Lower leg skin (tissue), 4 donors: ENCODE results near the gene ZC3H13. TPM values are rescaled to one million over a fixed set of nuclear protein-coding genes. Genes with fewer than 3 reads are reported as not detected.

Source experiments
- DNase-seq, 2 donors: peaks; one replicate each; pipeline ENCODE4 v3.0.0-alpha.2; 2019; ENCODE audit warnings: low spot score in 2 of 2
- H3K4me3 ChIP-seq: fragments of 200-600 bp; sonication (generic); 2 replicates; pipeline ENCODE4 v1.5.1; 2017; ENCODE audit warnings: mild to moderate bottlenecking, low read depth; ENCODE audit not compliant: poor library complexity, severe bottlenecking
- CTCF ChIP-seq, 3 donors: fragments of 450-650 bp; IDR thresholded peaks; one replicate each; pipeline ENCODE4 v1.5.1; 2016; ENCODE audit warnings: antibody characterized with exemption in 3 of 3, mild to moderate bottlenecking in 3 of 3, moderate library complexity in 2 of 3
- POLR2A ChIP-seq, 2 donors: fragments of 450-650 bp; IDR thresholded peaks; one replicate each; pipeline ENCODE4 v1.6.1; 2016 to 2017; ENCODE audit warnings: antibody characterized with exemption in 2 of 2, mild to moderate bottlenecking in 1 of 2, moderate library complexity in 1 of 2
- WGBS, 2 donors: methylation state at CpG; one replicate each; pipeline ENCODE4 v1.1.5; 2018; 5-methylcytosine and 5-hydroxymethylcytosine counted together
- intact Hi-C: fragments of 100-400 bp; cut with DNase I; formaldehyde crosslinking; loops from one replicate; pipeline ENCODE4 v1.15.0; 2023; ENCODE audit warnings: low total_unique reads
- total RNA-seq, 4 donors: library from RNA; depleted of rRNA; stranded (reverse); fragments of >200 nt; gene quantifications; one replicate each; pipeline ENCODE4 v1.1.0, GENCODE V29; 2016

ZC3H13 gene
- total RNA-seq, 4 donors from 2014 or later: 21.1 to 42.5 (median 25.3) TPM

- H3K4me3 ChIP-seq: no peak overlapping the region
- WGBS, 2 donors: 96% methylated on average over 5 of the region's 5 CpGs
- DNase-seq: no peak
- intact Hi-C loops: no loop called here
- TF ChIP-seq POLR2A (IDR thresholded peaks at IDR 0.05) (no peak), CTCF (IDR thresholded peaks at IDR 0.05) (no peak)
These were observed 8.9 kb downstream of the ZC3H13 start for GRCh38 chr13:46043647-46044046.

GRCh38 chr13:46041419-46041839 lies 11.1 kb downstream of the ZC3H13 start:
- intact Hi-C loops: no loop called here
- no peak for DNase-seq
- 86 to 87% methylated on average over 4 of the region's 4 CpGs for WGBS, 2 donors
- TF ChIP-seq CTCF (IDR thresholded peaks at IDR 0.05): no peak
- no peak for TF ChIP-seq POLR2A (IDR thresholded peaks at IDR 0.05)
- no peak overlapping the region for H3K4me3 ChIP-seq

GRCh38 chr13:46040763-46041162 lies 11.8 kb downstream of the ZC3H13 start:
- no peak overlapping the region for H3K4me3 ChIP-seq
- no peak for TF ChIP-seq CTCF (IDR thresholded peaks at IDR 0.05)
- TF ChIP-seq POLR2A (IDR thresholded peaks at IDR 0.05): no peak
- no peak for DNase-seq
- intact Hi-C loops: no loop called here
- 80 to 87% methylated on average over 2 of the region's 2 CpGs for WGBS, 2 donors

GRCh38 chr13:46039411-46040182 lies 12.9 kb downstream of the ZC3H13 start:
- intact Hi-C loops: no loop called here
- no peak for TF ChIP-seq POLR2A (IDR thresholded peaks at IDR 0.05)
- no peak for TF ChIP-seq CTCF (IDR thresholded peaks at IDR 0.05)
- DNase-seq: no peak
- H3K4me3 ChIP-seq: no peak overlapping the region
- WGBS, 2 donors: 93 to 97% methylated on average over 6 of the region's 6 CpGs

- intact Hi-C loops: no loop called here
- H3K4me3 ChIP-seq: no peak overlapping the region
- no peak for DNase-seq
- TF ChIP-seq CTCF (IDR thresholded peaks at IDR 0.05) (no peak), POLR2A (IDR thresholded peaks at IDR 0.05) (no peak)
- WGBS, 2 donors: 93 to 97% methylated on average over 4 of the region's 4 CpGs
These were observed 14.2 kb downstream of the ZC3H13 start for GRCh38 chr13:46038296-46038695.

- TF ChIP-seq POLR2A (IDR thresholded peaks at IDR 0.05) (no peak), CTCF (IDR thresholded peaks at IDR 0.05) (no peak)
- no peak overlapping the region for H3K4me3 ChIP-seq
- intact Hi-C loops: no loop called here
- WGBS, 2 donors: 93 to 95% methylated on average over 2 of the region's 2 CpGs
- DNase-seq: no peak
These were observed 17.5 kb downstream of the ZC3H13 start for GRCh38 chr13:46035066-46035465.
